Activated naive CD4-positive, alpha-beta T cell treated with anti-CD3 and anti-CD28 coated beads, Interleukin-2, amount 10 ng/mL, durations not matched to agents 7 days and 5 days (primary cell): ENCODE results near the gene BIVM.
A peak's percentile ranks its signal among the peaks of the same experiment; 100 is the strongest.

Experiments used
- CTCF ChIA-PET: fragments of 350-600 bp; sonication (Branson Sonifier 250); formaldehyde crosslinking; loops from one replicate; lab custom pipeline; 2021; ENCODE audit warnings: antibody characterized with exemption; lab: Charles Lee
- DNase-seq: peaks from one replicate; pipeline ENCODE4 v3.0.0-alpha.2; 2020
- H3K27ac Mint-ChIP-seq: one replicate; pipeline ENCODE4 v1.8.0; 2021; ENCODE audit warnings: mild to moderate bottlenecking, moderate library complexity, mixed read lengths
- H3K27me3 Mint-ChIP-seq: one replicate; pipeline ENCODE4 v1.8.0; 2021; ENCODE audit warnings: mild to moderate bottlenecking, mixed read lengths
- H3K36me3 Mint-ChIP-seq: one replicate; pipeline ENCODE4 v1.8.0; 2021; ENCODE audit warnings: mixed read lengths
- H3K4me1 Mint-ChIP-seq: one replicate; pipeline ENCODE4 v1.8.0; 2021; ENCODE audit warnings: mixed read lengths
- H3K4me3 Mint-ChIP-seq: one replicate; pipeline ENCODE4 v1.8.0; 2021; ENCODE audit warnings: mild to moderate bottlenecking, moderate library complexity, mixed read lengths
- H3K9me3 Mint-ChIP-seq: one replicate; pipeline ENCODE4 v1.8.0; 2021; ENCODE audit warnings: mixed read lengths

The BIVM gene

DNA sequence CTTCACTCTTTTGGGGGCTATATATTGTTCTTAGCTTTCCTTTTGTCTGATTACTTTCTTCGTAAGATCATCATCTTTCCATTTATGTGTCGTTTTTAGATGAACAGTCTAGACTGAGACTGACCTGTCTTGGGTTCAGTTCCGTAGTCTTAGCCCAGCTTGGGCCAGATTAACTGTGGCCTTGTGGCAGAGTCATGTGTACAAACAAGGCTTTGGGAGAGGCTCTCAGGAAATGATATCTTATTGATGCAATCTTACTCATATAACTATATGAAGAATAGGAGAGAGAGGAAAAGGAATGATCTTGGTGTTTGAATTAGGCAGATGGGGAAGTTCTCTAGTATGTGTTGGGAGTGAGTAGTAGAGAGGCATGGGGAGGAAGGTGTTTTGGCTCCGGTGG is 40.1 kb downstream of the BIVM start:
- DNase-seq: no peak
- CTCF ChIA-PET: no interaction called here
- no peaks in the 10 kb centered on the region for H3K9me3 Mint-ChIP-seq
- peaks cover 10% of the 10 kb centered on the region for H3K36me3 Mint-ChIP-seq
- no peak overlapping the region for H3K27ac Mint-ChIP-seq
- no peak overlapping the region for H3K4me3 Mint-ChIP-seq
- H3K4me1 Mint-ChIP-seq: peaks cover 1% of the 10 kb centered on the region
- H3K27me3 Mint-ChIP-seq: no peaks in the 10 kb centered on the region

DNA sequence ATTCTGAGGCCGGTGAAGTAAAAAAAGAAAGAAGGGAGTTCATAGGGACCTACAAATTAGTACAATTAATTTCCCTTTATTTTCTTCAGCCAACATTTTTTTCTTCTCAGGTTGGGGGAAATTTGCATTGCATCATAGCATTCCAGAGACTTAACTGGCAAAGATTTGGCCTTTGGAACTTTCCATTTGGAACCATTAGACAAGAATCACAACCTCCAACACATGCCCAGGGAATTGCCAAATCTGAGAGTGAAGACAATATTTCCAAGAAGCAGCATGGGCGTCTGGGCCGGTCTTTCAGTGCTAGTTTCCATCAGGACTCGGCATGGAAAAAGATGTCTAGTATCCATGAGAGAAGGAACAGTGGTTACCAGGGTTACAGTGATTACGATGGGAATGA is 40.5 kb downstream of the BIVM start:
- Mint-ChIP-seq H3K27me3 (no peaks in the 10 kb centered on the region), H3K27ac (no peak overlapping the region), H3K4me1 (peaks cover 4% of the 10 kb centered on the region), H3K4me3 (no peak overlapping the region), H3K9me3 (no peaks in the 10 kb centered on the region), H3K36me3 (peaks cover 10% of the 10 kb centered on the region)
- CTCF ChIA-PET: no interaction called here
- no peak for DNase-seq

DNA sequence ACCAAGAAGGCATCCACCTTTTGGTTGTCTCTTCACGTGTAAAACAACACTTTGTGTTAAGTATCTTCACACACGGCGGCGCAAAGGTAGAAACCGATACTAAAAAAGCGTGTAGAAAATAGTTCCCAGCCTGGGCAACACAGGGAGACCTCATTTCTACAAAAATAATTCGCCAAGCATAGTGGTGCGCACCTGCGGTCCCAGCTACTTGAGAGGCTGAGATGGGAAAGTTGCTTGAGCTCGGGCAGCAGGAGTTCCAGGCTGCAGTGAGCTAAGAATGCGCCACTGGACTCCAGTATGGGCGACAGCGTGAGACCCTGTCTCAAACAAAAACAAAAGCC is 46.3 kb downstream of the BIVM start:
- Mint-ChIP-seq H3K9me3 (no peaks in the 10 kb centered on the region), H3K4me3 (peak overlapping the region; percentile 95), H3K36me3 (peaks cover 13% of the 10 kb centered on the region), H3K27ac (peak overlapping the region; percentile 99), H3K27me3 (no peaks in the 10 kb centered on the region), H3K4me1 (peaks cover 43% of the 10 kb centered on the region)
- CTCF ChIA-PET: interaction anchor here (1.1 to 2.3 kb wide), 8 partner anchors 9 to 289 kb away, joined by 3 to 23 read pairs (median 6); partner anchors contain the start of genes BIVM, POGLUT2 and TPP2
- DNase-seq: no peak

DNA sequence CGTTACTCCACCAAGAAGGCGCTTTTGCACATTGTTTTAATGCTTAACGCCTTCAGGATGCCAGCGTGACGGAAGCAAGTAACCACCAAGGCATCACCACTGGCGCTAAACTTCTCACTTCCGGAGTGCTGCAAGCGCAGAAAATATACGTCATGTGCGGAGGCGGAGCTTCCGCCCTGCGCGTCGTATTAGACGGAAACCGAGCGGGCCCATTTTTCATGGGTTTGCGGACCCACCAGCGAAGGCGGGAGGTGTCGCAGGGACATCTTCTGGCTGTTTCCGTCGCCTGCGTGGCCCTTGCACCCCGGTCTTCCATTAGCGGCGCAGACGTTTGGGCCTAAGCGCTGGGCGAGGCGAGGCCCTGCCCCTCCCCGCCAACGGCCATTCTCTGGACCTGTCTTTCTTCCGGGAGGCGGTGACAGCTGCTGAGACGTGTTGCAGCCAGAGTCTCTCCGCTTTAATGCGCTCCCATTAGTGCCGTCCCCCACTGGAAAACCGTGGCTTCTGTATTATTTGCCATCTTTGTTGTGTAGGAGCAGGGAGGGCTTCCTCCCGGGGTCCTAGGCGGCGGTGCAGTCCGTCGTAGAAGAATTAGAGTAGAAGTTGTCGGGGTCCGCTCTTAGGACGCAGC is 46.8 kb downstream of the BIVM start, which contains the start of gene ERCC5:
ERCC5 (plus strand) TSS at position 403 of the 631 bp plus-strand sequence. CDS start 235 bp downstream, outside the sequence.
- Mint-ChIP-seq H3K27me3 (no peaks in the 10 kb centered on the region), H3K9me3 (no peaks in the 10 kb centered on the region), H3K27ac (peak within 1 kb of the TSS; percentile 99), H3K4me3 (peak within 1 kb of the TSS; percentile 95), H3K36me3 (peaks cover 16% of the 10 kb centered on the region), H3K4me1 (peaks cover 48% of the 10 kb centered on the region)
- DNase-seq: peak; percentile 96
- CTCF ChIA-PET: interaction anchor here (0.7 to 4.0 kb wide), 12 partner anchors 9 to 290 kb away, joined by 3 to 38 read pairs (median 4); partner anchors contain the start of genes BIVM, POGLUT2 and TPP2

DNA sequence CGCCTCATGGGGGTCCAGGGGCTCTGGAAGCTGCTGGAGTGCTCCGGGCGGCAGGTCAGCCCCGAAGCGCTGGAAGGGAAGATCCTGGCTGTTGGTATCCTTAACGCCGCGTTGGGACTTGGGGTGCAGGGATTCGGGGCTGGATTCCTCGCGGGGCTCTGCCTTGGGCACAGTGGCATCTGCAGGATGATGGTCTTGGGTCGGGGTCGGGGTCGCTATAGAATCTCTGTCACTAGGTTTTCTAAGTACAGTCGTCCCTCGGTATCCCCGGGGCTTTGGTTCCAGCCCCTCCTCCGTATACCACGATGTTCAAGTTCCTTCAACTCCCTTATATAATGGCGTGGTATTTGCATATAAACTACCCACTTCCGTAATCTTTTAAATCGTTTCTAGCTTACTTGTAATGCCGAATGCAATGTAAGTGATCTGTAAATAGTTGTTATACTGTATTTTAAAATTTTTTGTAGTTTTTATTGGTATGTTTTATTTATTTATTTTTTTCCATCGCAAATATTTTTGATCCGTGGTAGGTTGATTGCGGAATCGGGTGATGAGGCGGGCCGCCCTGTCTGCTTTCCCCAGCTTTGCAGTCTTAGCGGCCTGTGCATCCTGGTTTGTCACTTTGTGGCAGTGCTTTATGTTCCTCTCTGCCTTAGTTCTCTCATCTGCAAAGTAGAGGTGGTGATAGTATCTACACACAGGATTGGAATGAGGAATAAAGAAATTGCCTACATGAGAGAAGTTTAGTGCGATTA is 47.5 kb downstream of the BIVM start:
- peak; percentile 66 for DNase-seq
- Mint-ChIP-seq H3K27ac (peak overlapping the region; percentile 99), H3K4me3 (peak overlapping the region; percentile 95), H3K36me3 (peaks cover 16% of the 10 kb centered on the region), H3K27me3 (no peaks in the 10 kb centered on the region), H3K9me3 (no peaks in the 10 kb centered on the region), H3K4me1 (peaks cover 48% of the 10 kb centered on the region)
- CTCF ChIA-PET: interaction anchor here (0.7 to 4.0 kb wide), 9 partner anchors 24 to 290 kb away, joined by 3 to 38 read pairs (median 7); partner anchors contain the start of gene TPP2

DNA sequence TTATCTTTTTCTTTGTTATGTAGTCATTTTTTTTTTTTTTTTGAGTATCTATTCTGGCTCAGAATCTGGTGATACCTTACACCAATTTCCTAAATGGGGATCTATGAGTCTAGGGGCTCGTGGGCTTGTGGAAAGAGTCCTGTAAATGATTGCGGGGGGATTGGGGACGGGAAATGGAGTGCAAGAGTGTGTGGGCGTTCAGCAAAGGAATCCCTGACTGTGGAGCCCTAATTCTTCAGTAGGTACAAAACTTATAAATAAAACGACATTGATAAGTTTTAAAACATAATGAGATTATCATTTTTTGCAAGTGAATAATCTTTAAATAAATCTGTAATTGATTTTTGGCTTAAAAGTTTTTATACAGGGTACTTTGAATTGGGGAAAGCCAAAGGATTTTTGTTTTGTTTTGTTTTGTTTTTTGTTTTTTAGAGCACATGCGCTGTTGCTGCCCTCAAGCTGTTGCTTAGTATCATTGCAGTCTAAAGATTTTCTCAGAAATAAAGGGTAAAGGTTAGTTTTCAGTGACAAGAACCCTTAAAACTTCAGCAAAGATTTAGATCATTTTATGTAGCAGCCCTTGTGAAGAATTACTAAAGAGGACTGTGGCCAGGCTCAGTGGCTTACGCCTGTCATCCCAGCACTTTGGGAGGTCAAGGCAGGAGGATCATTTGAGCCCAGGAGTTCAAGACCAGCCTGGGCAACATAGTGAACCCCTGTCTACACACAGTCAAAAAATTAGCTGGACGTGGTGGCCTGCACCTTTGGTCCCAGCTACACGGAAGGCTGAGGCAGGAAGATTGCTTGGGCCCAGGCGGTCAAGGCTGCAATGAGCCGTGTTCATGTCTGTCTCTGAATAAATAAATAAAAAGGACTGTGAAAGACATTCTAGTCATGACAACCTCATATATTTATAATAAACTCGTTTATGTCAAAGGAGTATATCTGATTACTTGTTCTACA is 48.6 kb downstream of the BIVM start:
- CTCF ChIA-PET: interaction anchor here (0.6 to 4.0 kb wide), 7 partner anchors 74 to 1017 kb away, joined by 3 to 38 read pairs (median 5); partner anchors contain the start of gene TEX30
- peak overlapping the region; percentile 99 for H3K27ac Mint-ChIP-seq
- H3K4me1 Mint-ChIP-seq: peaks cover 49% of the 10 kb centered on the region
- H3K9me3 Mint-ChIP-seq: no peaks in the 10 kb centered on the region
- peak overlapping the region; percentile 95 for H3K4me3 Mint-ChIP-seq
- DNase-seq: peak; percentile 28
- H3K36me3 Mint-ChIP-seq: peaks cover 18% of the 10 kb centered on the region
- H3K27me3 Mint-ChIP-seq: no peaks in the 10 kb centered on the region

DNA sequence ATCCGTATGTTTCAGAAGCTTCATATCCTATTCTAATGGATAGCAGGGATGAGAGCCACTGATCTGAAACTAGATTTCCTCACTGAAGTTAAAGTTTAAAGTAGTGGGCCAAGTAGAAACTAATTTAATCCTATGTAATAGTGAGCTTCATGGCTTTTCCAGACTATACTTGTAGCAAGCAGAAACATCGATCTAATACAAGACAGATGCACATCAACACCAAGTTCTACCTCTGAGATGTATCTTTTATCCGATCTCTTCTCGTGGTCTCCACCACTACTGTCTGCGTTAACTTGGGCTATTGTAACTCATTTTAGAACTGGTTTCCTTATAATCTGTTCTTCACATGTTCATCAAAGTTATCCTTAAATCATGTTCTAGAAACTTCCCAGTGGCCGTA is 50.0 kb downstream of the BIVM start:
- DNase-seq: no peak
- no peaks in the 10 kb centered on the region for H3K9me3 Mint-ChIP-seq
- H3K4me1 Mint-ChIP-seq: peaks cover 52% of the 10 kb centered on the region
- H3K27me3 Mint-ChIP-seq: no peaks in the 10 kb centered on the region
- H3K27ac Mint-ChIP-seq: peak overlapping the region; percentile 33
- peaks cover 26% of the 10 kb centered on the region for H3K36me3 Mint-ChIP-seq
- CTCF ChIA-PET: interaction anchor here (0.6 to 4.0 kb wide), 4 partner anchors 124 to 281 kb away, joined by 3 to 38 read pairs (median 8); no protein-coding TSS in a partner anchor
- H3K4me3 Mint-ChIP-seq: no peak overlapping the region

DNA sequence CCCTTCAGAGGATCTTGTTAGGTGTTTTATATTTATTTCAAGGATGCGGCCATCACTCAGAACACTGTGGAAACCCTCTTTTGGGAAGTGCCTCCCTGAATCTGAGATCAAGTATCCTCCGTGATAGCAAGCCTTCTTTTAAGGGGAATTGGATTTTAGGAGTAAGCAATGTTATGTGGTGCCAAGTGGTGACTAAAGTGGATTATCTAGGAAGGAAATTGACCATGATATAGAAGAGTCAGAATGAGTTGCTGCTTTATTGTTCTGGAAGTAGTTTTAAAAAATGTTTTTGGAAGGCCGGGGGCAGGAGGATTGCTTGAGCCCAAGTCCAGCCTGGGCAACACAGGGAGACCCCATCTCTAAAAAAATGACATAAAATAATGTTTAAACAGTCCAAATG is 53.6 kb downstream of the BIVM start:
- H3K27ac Mint-ChIP-seq: no peak overlapping the region
- H3K4me1 Mint-ChIP-seq: peaks cover 38% of the 10 kb centered on the region
- H3K36me3 Mint-ChIP-seq: peaks cover 39% of the 10 kb centered on the region
- no peak overlapping the region for H3K4me3 Mint-ChIP-seq
- no peaks in the 10 kb centered on the region for H3K27me3 Mint-ChIP-seq
- no peaks in the 10 kb centered on the region for H3K9me3 Mint-ChIP-seq
- CTCF ChIA-PET: no interaction called here
- DNase-seq: no peak

DNA sequence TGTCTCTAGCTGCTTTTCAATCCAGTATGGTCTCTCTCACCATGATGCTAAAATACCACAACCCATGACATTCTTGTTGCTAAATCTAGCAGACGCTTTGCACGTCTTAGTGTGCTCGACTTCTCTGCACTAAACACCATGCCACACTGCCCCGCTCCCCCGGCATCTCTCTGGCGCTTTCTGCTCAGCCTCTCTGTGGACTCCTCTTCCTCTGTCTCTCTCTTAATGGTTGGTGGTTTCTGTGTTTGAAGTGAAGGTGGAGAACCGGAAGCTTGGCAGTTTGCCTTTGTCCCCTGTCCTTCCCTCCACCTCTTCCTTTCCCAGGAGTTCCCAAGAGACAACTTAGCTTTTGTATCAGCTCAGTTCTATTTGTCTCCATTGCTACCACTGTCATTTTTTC is 55.8 kb downstream of the BIVM start:
- DNase-seq: no peak
- Mint-ChIP-seq H3K4me1 (peaks cover 20% of the 10 kb centered on the region), H3K36me3 (peaks cover 53% of the 10 kb centered on the region), H3K27ac (no peak overlapping the region), H3K27me3 (no peaks in the 10 kb centered on the region), H3K4me3 (no peak overlapping the region), H3K9me3 (no peaks in the 10 kb centered on the region)
- CTCF ChIA-PET: interaction anchor here (0.9 to 1.2 kb wide), 2 partner anchors 16 to 19 kb away, joined by 3 to 4 read pairs; no protein-coding TSS in a partner anchor

DNA sequence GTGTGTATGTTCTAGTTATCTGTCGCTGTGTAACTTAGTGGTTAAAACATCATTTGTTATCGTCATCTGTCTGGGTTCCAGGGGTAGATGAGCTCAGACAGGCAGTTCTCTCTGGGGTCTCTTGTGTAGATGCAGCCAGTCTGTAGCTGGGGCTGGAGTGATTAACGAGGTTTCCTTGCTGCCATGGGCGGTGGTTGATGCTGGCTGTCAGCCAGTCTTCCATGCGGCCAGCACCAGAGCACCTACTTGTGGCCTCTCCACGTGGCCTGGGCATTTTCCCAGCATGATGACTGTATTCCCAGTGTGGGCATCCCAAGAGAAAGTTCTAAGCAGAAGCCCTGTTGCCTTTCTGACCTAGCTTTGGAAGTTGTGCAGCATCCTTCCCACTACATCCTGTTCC is 57.6 kb downstream of the BIVM start:
- CTCF ChIA-PET: interaction anchor here (1.3 to 1.8 kb wide), 2 partner anchors 14 to 275 kb away, joined by 3 to 9 read pairs; no protein-coding TSS in a partner anchor
- DNase-seq: no peak

DNA sequence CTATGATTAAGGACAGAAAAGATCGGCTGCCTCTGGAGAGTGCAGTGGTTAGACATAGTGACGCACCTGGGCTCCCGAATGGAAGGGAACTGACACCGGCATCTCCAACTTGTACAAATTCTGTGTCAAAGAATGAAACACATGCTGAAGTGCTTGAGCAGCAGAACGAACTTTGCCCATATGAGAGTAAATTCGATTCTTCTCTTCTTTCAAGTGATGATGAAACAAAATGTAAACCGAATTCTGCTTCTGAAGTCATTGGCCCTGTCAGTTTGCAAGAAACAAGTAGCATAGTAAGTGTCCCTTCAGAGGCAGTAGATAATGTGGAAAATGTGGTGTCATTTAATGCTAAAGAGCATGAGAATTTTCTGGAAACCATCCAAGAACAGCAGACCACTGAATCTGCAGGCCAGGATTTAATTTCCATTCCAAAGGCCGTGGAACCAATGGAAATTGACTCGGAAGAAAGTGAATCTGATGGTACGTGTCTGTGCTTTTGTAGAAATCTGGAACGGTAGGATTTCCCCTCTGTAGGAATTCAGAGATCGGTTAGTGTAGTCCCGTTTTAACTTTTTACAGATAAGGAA is 63.8 kb downstream of the BIVM start:
- no peak overlapping the region for H3K27ac Mint-ChIP-seq
- DNase-seq: no peak
- no peak overlapping the region for H3K4me3 Mint-ChIP-seq

More for the DNA sequence above, 57.6 kb downstream of the BIVM start:
- peaks cover 9% of the 10 kb centered on the region for H3K4me1 Mint-ChIP-seq
- no peak overlapping the region for H3K4me3 Mint-ChIP-seq
- H3K27ac Mint-ChIP-seq: no peak overlapping the region
- no peaks in the 10 kb centered on the region for H3K9me3 Mint-ChIP-seq
- H3K36me3 Mint-ChIP-seq: peaks cover 56% of the 10 kb centered on the region
- H3K27me3 Mint-ChIP-seq: no peaks in the 10 kb centered on the region

DNA sequence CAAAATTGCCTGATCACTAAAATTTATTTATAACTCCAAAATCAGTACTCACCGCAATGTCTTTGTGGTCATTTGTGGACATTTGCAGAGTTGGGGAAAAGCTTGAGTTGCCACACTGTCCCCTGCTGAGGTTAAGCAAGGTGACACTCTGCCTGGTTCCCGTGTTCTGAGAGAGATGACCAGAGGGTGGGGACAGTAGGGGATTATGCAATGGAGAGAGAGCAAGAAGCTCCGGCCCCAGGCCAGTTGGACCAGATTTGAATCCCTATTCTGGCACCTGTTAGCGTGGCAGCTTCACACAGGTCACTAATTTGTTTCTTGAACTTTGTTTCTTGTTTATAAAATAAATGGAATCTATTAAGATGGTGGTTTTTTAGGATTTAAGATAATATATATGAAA is 64.7 kb downstream of the BIVM start:
- H3K36me3 Mint-ChIP-seq: peaks cover 66% of the 10 kb centered on the region
- no peak for DNase-seq
- no peak overlapping the region for H3K4me3 Mint-ChIP-seq
- H3K27ac Mint-ChIP-seq: no peak overlapping the region
- CTCF ChIA-PET: interaction anchor here (1.8 kb wide), 1 partner anchor 13 kb away, joined by 5 read pairs; no protein-coding TSS in a partner anchor
- no peaks in the 10 kb centered on the region for H3K27me3 Mint-ChIP-seq
- peaks cover 3% of the 10 kb centered on the region for H3K4me1 Mint-ChIP-seq
- no peaks in the 10 kb centered on the region for H3K9me3 Mint-ChIP-seq

More for the DNA sequence above, 63.8 kb downstream of the BIVM start:
- no peaks in the 10 kb centered on the region for H3K27me3 Mint-ChIP-seq
- CTCF ChIA-PET: interaction anchor here (1.9 kb wide), 1 partner anchor 7 kb away, joined by 13 read pairs; no protein-coding TSS in a partner anchor
- peaks cover 70% of the 10 kb centered on the region for H3K36me3 Mint-ChIP-seq
- no peaks in the 10 kb centered on the region for H3K9me3 Mint-ChIP-seq
- H3K4me1 Mint-ChIP-seq: peaks cover 3% of the 10 kb centered on the region

DNA sequence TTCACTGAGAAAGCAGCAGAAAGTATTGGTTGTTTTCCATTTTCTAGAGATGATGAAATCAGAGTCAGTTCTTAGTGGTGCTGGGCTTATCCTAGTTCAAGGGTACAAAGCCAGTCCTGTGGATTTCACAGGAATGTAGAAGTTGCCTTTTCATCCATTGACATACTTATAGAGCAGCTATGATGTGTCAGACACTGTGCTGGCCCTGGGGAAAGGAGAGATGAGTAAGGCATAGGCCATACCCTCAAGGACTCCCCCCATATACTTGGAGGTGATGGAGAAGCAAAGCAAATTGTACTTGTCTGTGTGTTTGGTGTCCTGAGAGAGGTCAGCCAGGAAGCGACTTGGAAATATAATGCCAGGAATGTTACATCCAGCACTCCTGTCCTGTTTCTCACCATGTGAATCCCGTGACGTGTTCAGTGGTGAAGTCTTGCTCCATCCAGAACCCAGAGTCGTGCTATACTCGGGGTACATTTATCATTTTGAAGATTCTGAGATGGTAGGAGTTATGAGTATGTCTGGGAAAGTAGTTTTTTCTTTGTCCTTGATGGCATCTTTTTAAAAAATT is 69.5 kb downstream of the BIVM start:
- CTCF ChIA-PET: no interaction called here
- no peak for DNase-seq
- Mint-ChIP-seq H3K4me3 (no peak overlapping the region), H3K9me3 (no peaks in the 10 kb centered on the region), H3K4me1 (peaks cover 6% of the 10 kb centered on the region), H3K27ac (no peak overlapping the region), H3K27me3 (no peaks in the 10 kb centered on the region), H3K36me3 (peaks cover 55% of the 10 kb centered on the region)
